ENCODE measurements around the gene LCE2C. TPM values are rescaled to one million over a fixed set of nuclear protein-coding genes. Genes with fewer than 3 reads are reported as not detected.

The LCE2C gene
- total RNA-seq, 1 donor: not detected

GRCh38 chr1:152643945-152644344 lies 31.1 kb upstream of the LCE2C start:
- H3K4me3 ChIP-seq (ENCODE audit: insufficient read depth, low read length): no peak overlapping the region
- no peaks in the 10 kb centered on the region for H4K20me1 ChIP-seq (ENCODE audit: insufficient read depth, low read length)
- TF ChIP-seq CTCF (IDR thresholded peaks at IDR 0.05; ENCODE audit: extremely low read depth, low read depth, low read length): no peak
- no peaks in the 10 kb centered on the region for H3K9me3 ChIP-seq (ENCODE audit: low read depth, low read length)
- no peak overlapping the region for H3K4me2 ChIP-seq (ENCODE audit: insufficient read depth, low read length)
- H3K27me3 ChIP-seq (ENCODE audit: insufficient read depth, low read length): no peaks in the 10 kb centered on the region
- no peak overlapping the region for H2AFZ ChIP-seq (ENCODE audit: low read length)
- no peak for DNase-seq (ENCODE audit: insufficient read length, low spot score, missing footprints)
- no peaks in the 10 kb centered on the region for H3K4me1 ChIP-seq (ENCODE audit: insufficient read depth, low read length)
- H3K79me2 ChIP-seq (ENCODE audit: insufficient read depth, low read length): no peaks in the 10 kb centered on the region
- H3K36me3 ChIP-seq (ENCODE audit: insufficient read depth, low read length): no peaks in the 10 kb centered on the region
- H3K27ac ChIP-seq (ENCODE audit: low read depth, low read length): no peak overlapping the region

GRCh38 chr1:152645146-152645545 lies 29.9 kb upstream of the LCE2C start:
- no peaks in the 10 kb centered on the region for H3K79me2 ChIP-seq (ENCODE audit: insufficient read depth, low read length)
- H3K4me2 ChIP-seq (ENCODE audit: insufficient read depth, low read length): no peak overlapping the region
- H4K20me1 ChIP-seq (ENCODE audit: insufficient read depth, low read length): no peaks in the 10 kb centered on the region
- no peak overlapping the region for H2AFZ ChIP-seq (ENCODE audit: low read length)
- no peak overlapping the region for H3K4me3 ChIP-seq (ENCODE audit: insufficient read depth, low read length)
- no peak overlapping the region for H3K27ac ChIP-seq (ENCODE audit: low read depth, low read length)
- no peaks in the 10 kb centered on the region for H3K9me3 ChIP-seq (ENCODE audit: low read depth, low read length)
- no peak for TF ChIP-seq CTCF (IDR thresholded peaks at IDR 0.05; ENCODE audit: extremely low read depth, low read depth, low read length)
- H3K4me1 ChIP-seq (ENCODE audit: insufficient read depth, low read length): no peaks in the 10 kb centered on the region
- no peaks in the 10 kb centered on the region for H3K36me3 ChIP-seq (ENCODE audit: insufficient read depth, low read length)
- no peaks in the 10 kb centered on the region for H3K27me3 ChIP-seq (ENCODE audit: insufficient read depth, low read length)
- no peak for DNase-seq (ENCODE audit: insufficient read length, low spot score, missing footprints)

DNA sequence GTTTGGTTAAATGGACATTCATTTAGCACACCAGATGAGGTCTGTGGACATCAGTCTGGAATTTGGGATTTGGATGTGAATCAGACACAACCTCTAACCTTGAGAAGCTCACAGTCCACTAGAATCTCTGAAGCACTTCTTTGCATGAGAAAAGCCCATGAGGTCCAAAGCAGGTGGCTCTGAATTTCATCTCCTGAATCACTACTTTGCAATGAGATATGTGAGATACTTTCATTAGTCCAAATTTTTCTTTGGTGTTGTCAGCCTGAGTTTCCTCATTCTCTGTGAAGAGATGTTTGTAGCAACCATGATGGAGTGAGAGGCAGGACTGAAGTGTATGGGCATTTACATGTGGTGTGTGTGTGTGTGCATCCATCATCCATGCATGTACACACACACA lies 28.4 kb upstream of the LCE2C start:
- Histone ChIP-seq H3K4me3 (ENCODE audit: insufficient read depth, low read length) (no peak overlapping the region), H3K27me3 (ENCODE audit: insufficient read depth, low read length) (no peaks in the 10 kb centered on the region), H3K4me2 (ENCODE audit: insufficient read depth, low read length) (no peak overlapping the region), H3K27ac (ENCODE audit: low read depth, low read length) (no peak overlapping the region), H3K79me2 (ENCODE audit: insufficient read depth, low read length) (no peaks in the 10 kb centered on the region), H3K36me3 (ENCODE audit: insufficient read depth, low read length) (no peaks in the 10 kb centered on the region), H3K9me3 (ENCODE audit: low read depth, low read length) (no peaks in the 10 kb centered on the region), H3K4me1 (ENCODE audit: insufficient read depth, low read length) (no peaks in the 10 kb centered on the region), H2AFZ (ENCODE audit: low read length) (no peak overlapping the region), H4K20me1 (ENCODE audit: insufficient read depth, low read length) (no peaks in the 10 kb centered on the region)
- no peak for TF ChIP-seq CTCF (IDR thresholded peaks at IDR 0.05; ENCODE audit: extremely low read depth, low read depth, low read length)
- no peak for DNase-seq (ENCODE audit: insufficient read length, low spot score, missing footprints)

- no peak overlapping the region for H3K27ac ChIP-seq (ENCODE audit: low read depth, low read length)
- peak; percentile 80 for TF ChIP-seq CTCF (IDR thresholded peaks at IDR 0.05; ENCODE audit: extremely low read depth, low read depth, low read length)
Measured at GRCh38 chr1:152654110-152654509, 21.0 kb upstream of the LCE2C start.

More at GRCh38 chr1:152654110-152654509, 21.0 kb upstream of the LCE2C start:
- no peaks in the 10 kb centered on the region for H3K79me2 ChIP-seq (ENCODE audit: insufficient read depth, low read length)
- no peaks in the 10 kb centered on the region for H3K9me3 ChIP-seq (ENCODE audit: low read depth, low read length)
- no peak overlapping the region for H3K4me3 ChIP-seq (ENCODE audit: insufficient read depth, low read length)
- H2AFZ ChIP-seq (ENCODE audit: low read length): no peak overlapping the region
- no peaks in the 10 kb centered on the region for H3K4me1 ChIP-seq (ENCODE audit: insufficient read depth, low read length)
- H3K4me2 ChIP-seq (ENCODE audit: insufficient read depth, low read length): no peak overlapping the region
- peak; percentile 79 for DNase-seq (ENCODE audit: insufficient read length, low spot score, missing footprints)
- H3K36me3 ChIP-seq (ENCODE audit: insufficient read depth, low read length): no peaks in the 10 kb centered on the region
- H3K27me3 ChIP-seq (ENCODE audit: insufficient read depth, low read length): no peaks in the 10 kb centered on the region
- H4K20me1 ChIP-seq (ENCODE audit: insufficient read depth, low read length): no peaks in the 10 kb centered on the region
